OCI-LY3 (cell line): ENCODE data around the gene FANCD2OS.
"Not testable (repeated sequence)": the region's sequence is repeated elsewhere in the genome, so short reads cannot be mapped to it uniquely, and the experiment has no call there.

Experiments used
- H2AFZ ChIP-seq: fragments of 200-600, 300-600 bp; shearing (Covaris generic); 2 replicates; pipeline ENCODE4 v1.6.0; 2014; ENCODE audit warnings: antibody characterized with exemption, low read depth, low read length
- H3K27ac ChIP-seq: fragments of 200-600, 300-600 bp; sonication (generic); 2 replicates; pipeline ENCODE4 v1.5.1; 2014; ENCODE audit warnings: mild to moderate bottlenecking, low read length, moderate library complexity, mixed read lengths
- H3K27me3 ChIP-seq: fragments of 200-600, 300-600 bp; sonication (generic); 2 replicates; pipeline ENCODE4 v1.6.1; 2014; ENCODE audit warnings: low read depth, low read length, mixed read lengths
- H3K36me3 ChIP-seq: fragments of 200-600, 300-600 bp; sonication (generic); replicated peaks from 2 replicates; pipeline ENCODE3; 2014; ENCODE audit warnings: low read depth, low read length, mixed read lengths
- H3K4me1 ChIP-seq: fragments of 300-600, 200-600 bp; sonication (generic); 2 replicates; pipeline ENCODE4 v1.6.1; 2014; ENCODE audit warnings: low read length, mixed read lengths
- H3K4me2 ChIP-seq: fragments of 200-600, 300-600 bp; sonication (generic); 2 replicates; pipeline ENCODE4 v1.6.1; 2014; ENCODE audit warnings: low read length, mixed read lengths
- H3K4me3 ChIP-seq: fragments of 300-600, 200-600 bp; sonication (generic); 2 replicates; pipeline ENCODE4 v1.5.1; 2014; ENCODE audit warnings: antibody characterized with exemption, mild to moderate bottlenecking, low read length, moderate library complexity
- H3K79me2 ChIP-seq: fragments of 300-600, 200-600 bp; shearing (Covaris generic); 2 replicates; pipeline ENCODE4 v1.6.1; 2014; ENCODE audit warnings: mild to moderate bottlenecking, low read length, mixed read lengths
- H3K9ac ChIP-seq: fragments of 300-600, 200-600 bp; shearing (Covaris generic); 2 replicates; pipeline ENCODE4 v1.6.0; 2014; ENCODE audit warnings: mild to moderate bottlenecking, low read length, moderate library complexity
- H3K9me3 ChIP-seq: fragments of 200-600, 300-600 bp; shearing (Covaris generic); 2 replicates; pipeline ENCODE4 v1.6.1; 2014; ENCODE audit warnings: low read length, mixed read lengths; ENCODE audit not compliant: insufficient read depth
- H4K20me1 ChIP-seq: fragments of 200-600, 300-600 bp; sonication (generic); 2 replicates; pipeline ENCODE4 v1.6.1; 2016; ENCODE audit warnings: low read length, mixed read lengths; ENCODE audit not compliant: insufficient read depth
- EZH2phosphoT487 ChIP-seq: fragments of 200-600 bp; shearing (Covaris generic); IDR thresholded peaks from 2 replicates; pipeline ENCODE4 v1.6.1; 2018; ENCODE audit warnings: antibody characterized with exemption, mixed run types, low read depth
- TF ChIP-seq, protein P1 (sequence below): fragments of 200-600, 300-600 bp; sonication (generic); IDR thresholded peaks from 2 replicates; pipeline ENCODE4 v1.5.1; 2014; ENCODE audit warnings: antibody characterized with exemption, low read length, low read depth

FANCD2OS gene

DNA sequence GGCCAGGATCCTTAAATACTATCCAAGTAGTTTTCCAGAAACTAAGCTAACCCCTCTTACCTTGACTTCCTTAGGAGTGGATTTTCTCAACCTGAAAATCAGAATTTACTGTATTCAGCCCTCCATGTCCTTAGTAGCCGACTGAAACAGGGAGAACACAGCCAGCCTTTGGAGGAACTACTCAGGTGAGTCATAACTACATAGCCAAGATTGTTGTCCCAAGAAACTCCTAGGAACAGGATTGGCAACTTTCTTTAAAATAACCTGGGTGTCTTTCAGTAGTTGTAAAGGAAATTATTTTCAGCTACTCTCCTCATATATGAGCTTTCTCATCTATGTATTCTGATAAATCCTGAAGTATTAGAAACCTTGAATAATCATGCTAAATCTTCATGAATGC is 22.3 kb downstream of the FANCD2OS start:
- no peak overlapping the region for H3K9ac ChIP-seq
- no peaks in the 10 kb centered on the region for H3K4me1 ChIP-seq
- no peaks in the 10 kb centered on the region for H4K20me1 ChIP-seq
- no peak overlapping the region for H3K4me3 ChIP-seq
- no peaks in the 10 kb centered on the region for H3K27me3 ChIP-seq
- no peak overlapping the region for H3K4me2 ChIP-seq
- no peak overlapping the region for H3K27ac ChIP-seq
- no peaks in the 10 kb centered on the region for H3K9me3 ChIP-seq
- H2AFZ ChIP-seq, result no peak overlapping the region
- no peaks in the 10 kb centered on the region for H3K79me2 ChIP-seq
- peaks cover 55% of the 10 kb centered on the region for H3K36me3 ChIP-seq
- TF ChIP-seq, protein P1, sequence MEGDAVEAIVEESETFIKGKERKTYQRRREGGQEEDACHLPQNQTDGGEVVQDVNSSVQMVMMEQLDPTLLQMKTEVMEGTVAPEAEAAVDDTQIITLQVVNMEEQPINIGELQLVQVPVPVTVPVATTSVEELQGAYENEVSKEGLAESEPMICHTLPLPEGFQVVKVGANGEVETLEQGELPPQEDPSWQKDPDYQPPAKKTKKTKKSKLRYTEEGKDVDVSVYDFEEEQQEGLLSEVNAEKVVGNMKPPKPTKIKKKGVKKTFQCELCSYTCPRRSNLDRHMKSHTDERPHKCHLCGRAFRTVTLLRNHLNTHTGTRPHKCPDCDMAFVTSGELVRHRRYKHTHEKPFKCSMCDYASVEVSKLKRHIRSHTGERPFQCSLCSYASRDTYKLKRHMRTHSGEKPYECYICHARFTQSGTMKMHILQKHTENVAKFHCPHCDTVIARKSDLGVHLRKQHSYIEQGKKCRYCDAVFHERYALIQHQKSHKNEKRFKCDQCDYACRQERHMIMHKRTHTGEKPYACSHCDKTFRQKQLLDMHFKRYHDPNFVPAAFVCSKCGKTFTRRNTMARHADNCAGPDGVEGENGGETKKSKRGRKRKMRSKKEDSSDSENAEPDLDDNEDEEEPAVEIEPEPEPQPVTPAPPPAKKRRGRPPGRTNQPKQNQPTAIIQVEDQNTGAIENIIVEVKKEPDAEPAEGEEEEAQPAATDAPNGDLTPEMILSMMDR, result no peak
- no peak for TF ChIP-seq EZH2phosphoT487

DNA sequence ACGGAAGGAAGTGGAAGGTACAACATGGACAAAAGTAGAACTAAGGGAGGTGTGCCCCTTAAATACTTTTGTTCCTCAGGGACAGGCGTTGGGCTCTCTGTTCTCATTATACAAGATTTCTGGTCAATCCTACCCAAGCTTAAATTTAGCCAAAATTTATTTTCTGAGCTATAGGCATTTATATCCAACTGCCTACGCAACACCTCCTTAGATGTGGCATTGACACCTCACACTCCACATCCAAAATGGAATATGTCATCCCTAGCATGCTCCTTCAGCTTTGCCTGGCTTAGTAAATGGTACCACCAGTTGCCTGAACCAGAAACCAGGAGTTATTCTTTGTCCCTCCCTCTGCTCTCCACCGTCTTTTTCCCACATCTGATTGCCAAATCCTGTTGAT is 26.2 kb downstream of the FANCD2OS start:
- no peaks in the 10 kb centered on the region for H4K20me1 ChIP-seq
- no peak overlapping the region for H3K4me3 ChIP-seq
- H3K9me3 ChIP-seq, result no peaks in the 10 kb centered on the region
- H3K4me1 ChIP-seq, result no peaks in the 10 kb centered on the region
- H3K27me3 ChIP-seq, result no peaks in the 10 kb centered on the region
- no peaks in the 10 kb centered on the region for H3K79me2 ChIP-seq
- no peak overlapping the region for H3K9ac ChIP-seq
- H3K4me2 ChIP-seq, result no peak overlapping the region
- no peak overlapping the region for H2AFZ ChIP-seq
- H3K36me3 ChIP-seq, result peaks cover 40% of the 10 kb centered on the region
- no peak overlapping the region for H3K27ac ChIP-seq
- no peak for TF ChIP-seq EZH2phosphoT487
- TF ChIP-seq, protein P1, result no peak

DNA sequence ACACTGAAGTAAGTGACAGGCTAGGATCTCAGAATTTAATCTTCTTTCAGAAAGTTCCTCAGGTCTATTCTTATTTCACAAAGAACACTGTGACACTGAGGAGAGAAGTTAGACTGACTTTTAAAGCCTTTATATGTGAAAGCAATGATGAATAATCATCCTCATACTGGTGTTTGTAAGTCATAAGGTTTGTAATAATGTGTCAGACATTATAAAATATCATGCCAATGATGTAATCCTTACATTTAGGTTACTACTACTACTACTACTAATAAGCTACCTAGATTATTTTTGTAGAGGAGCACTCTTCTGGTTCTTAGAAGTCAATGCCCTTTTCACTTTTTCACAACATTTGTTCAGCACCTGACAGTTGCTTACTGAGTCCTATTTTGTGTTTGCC is 33.4 kb downstream of the FANCD2OS start:
- H2AFZ ChIP-seq, result no peak overlapping the region
- H3K27ac ChIP-seq, result no peak overlapping the region
- no peak overlapping the region for H3K9ac ChIP-seq
- H3K4me1 ChIP-seq, result no peaks in the 10 kb centered on the region
- H3K9me3 ChIP-seq, result no peaks in the 10 kb centered on the region
- TF ChIP-seq, protein P1, result no peak
- no peak for TF ChIP-seq EZH2phosphoT487
- no peak overlapping the region for H3K4me3 ChIP-seq
- H4K20me1 ChIP-seq, result no peaks in the 10 kb centered on the region
- H3K27me3 ChIP-seq, result no peaks in the 10 kb centered on the region
- no peak overlapping the region for H3K4me2 ChIP-seq
- H3K79me2 ChIP-seq, result no peaks in the 10 kb centered on the region
- peaks cover 22% of the 10 kb centered on the region for H3K36me3 ChIP-seq

DNA sequence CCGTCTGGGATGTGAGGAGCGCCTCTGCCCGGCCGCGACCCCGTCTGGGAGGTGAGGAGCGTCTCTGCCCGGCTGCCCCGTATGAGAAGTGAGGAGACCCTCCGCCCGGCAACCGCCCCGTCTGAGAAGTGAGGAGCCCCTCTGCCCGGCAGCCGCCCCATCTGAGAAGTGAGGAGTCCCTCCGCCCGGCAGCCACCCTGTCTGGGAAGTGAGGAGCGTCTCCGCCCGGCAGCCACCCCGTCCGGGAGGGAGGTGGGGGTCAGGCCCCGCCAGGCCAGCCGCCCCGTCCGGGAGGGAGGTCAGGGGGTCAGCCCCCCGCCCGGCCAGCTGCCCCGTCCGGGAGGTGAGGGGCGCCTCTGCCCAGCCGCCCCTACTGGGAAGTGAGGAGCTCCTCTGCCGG is 38.0 kb downstream of the FANCD2OS start:
- H3K27me3 ChIP-seq, H3K9ac ChIP-seq, H3K4me1 ChIP-seq, H3K9me3 ChIP-seq, H3K4me3 ChIP-seq, H3K4me2 ChIP-seq, H3K27ac ChIP-seq, H2AFZ ChIP-seq, H3K79me2 ChIP-seq, H4K20me1 ChIP-seq: not testable (repeated sequence)
- H3K36me3 ChIP-seq, result peaks cover 25% of the 10 kb centered on the region

DNA sequence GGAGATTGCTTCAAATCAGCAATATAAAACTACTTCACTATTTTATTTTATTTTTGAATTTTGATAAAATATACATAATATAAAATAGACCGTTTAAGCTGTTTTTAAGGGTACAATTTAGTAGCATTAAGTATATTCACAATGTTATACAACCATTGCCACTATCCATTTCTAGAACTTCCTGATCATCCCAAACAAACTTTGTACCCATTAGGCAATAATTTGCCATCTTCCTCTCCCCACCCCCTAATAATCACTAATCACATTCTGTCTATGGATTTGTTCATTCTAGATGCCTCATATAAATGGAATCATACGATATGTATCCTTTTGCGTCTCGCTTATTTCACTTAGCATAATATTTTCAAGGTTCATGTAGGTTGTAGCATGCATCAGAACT is 53.0 kb downstream of the FANCD2OS start:
- H3K4me1 ChIP-seq, result no peaks in the 10 kb centered on the region
- TF ChIP-seq, protein P1, result no peak
- TF ChIP-seq EZH2phosphoT487, result no peak
- no peak overlapping the region for H3K4me2 ChIP-seq
- H3K27ac ChIP-seq, result no peak overlapping the region
- H2AFZ ChIP-seq, result no peak overlapping the region
- H3K9ac ChIP-seq, result no peak overlapping the region
- no peaks in the 10 kb centered on the region for H3K27me3 ChIP-seq
- no peaks in the 10 kb centered on the region for H4K20me1 ChIP-seq
- H3K79me2 ChIP-seq, result no peaks in the 10 kb centered on the region
- no peaks in the 10 kb centered on the region for H3K9me3 ChIP-seq
- peaks cover under 1% of the 10 kb centered on the region for H3K36me3 ChIP-seq
- no peak overlapping the region for H3K4me3 ChIP-seq
